ENCODE measurements around the gene TWNK. TPM values are rescaled to one million over a fixed set of nuclear protein-coding genes. Genes with fewer than 3 reads are reported as not detected.

The TWNK gene
- total and polyA plus RNA-seq, 9 of the 15 experiments (the other 6 are each of a cell fraction or from before 2014, with no cell fraction given), result 11.6 to 34.7 (median 17.4) TPM

GRCh38 chr10:101040061-101040460 is 52.7 kb downstream of the TWNK start:
- H3K27me3 ChIP-seq (ENCODE audit: control insufficient read depth in 2 of 2, insufficient read depth in 2 of 2, low read length in 2 of 2), result no peaks in the 10 kb centered on the region
- H2AFZ ChIP-seq (ENCODE audit: low read depth, low read length), result no peak overlapping the region
- no peak for FAIRE-seq
- H3K36me3 ChIP-seq (ENCODE audit: control insufficient read depth, insufficient read depth, low read length), result no peaks in the 10 kb centered on the region
- H4K20me1 ChIP-seq (replicated peaks; ENCODE audit: control insufficient read depth, insufficient read depth, low read length), result no peaks in the 10 kb centered on the region
- no peak for ATAC-seq
- H3K4me2 ChIP-seq (ENCODE audit: insufficient read depth, low read length), result no peak overlapping the region
- no peaks in the 10 kb centered on the region for H3K9me1 ChIP-seq (ENCODE audit: control insufficient read depth, insufficient read depth, low read length)
- in situ Hi-C loops (cut with MboI), result no loop called here
- ChIA-PET POLR2A (interaction anchor here (0.7 to 0.9 kb wide), 2 partner anchors 23 to 90 kb away, joined by 3 to 4 read pairs; no protein-coding TSS in a partner anchor), CTCF (ENCODE audit: low intra/inter-chr PET ratio) (interaction anchor here (3.7 kb wide), 1 partner anchor 27 kb away, joined by 37 read pairs; no protein-coding TSS in a partner anchor)
- peaks cover 9 to 14% of the 10 kb centered on the region in 2 experiments for H3K4me1 ChIP-seq (replicated peaks in 1 of 2; ENCODE audit: control insufficient read depth in 2 of 2, insufficient read depth in 2 of 2, low read length in 2 of 2)
- no peak overlapping the region for H3K4me3 ChIP-seq
- BruUV-seq (replicated peaks), result no TSS peak
- H3K79me2 ChIP-seq (ENCODE audit: control insufficient read depth, insufficient read depth, low read length), result no peaks in the 10 kb centered on the region
- H3K27ac ChIP-seq (ENCODE audit: extremely low read depth, low read depth, low read length), result no peak overlapping the region
- H3K9me3 ChIP-seq (replicated peaks; ENCODE audit: control insufficient read depth, insufficient read depth, low read depth, low read length), result no peaks in the 10 kb centered on the region
- H3K9ac ChIP-seq (ENCODE audit: insufficient read depth in 1 of 2, low read depth in 2 of 2, low read length in 2 of 2), result 0 out of 4 replicates have a peak overlapping the region, but pooled peaks of 1 of the 2 experiments have one; percentile 20
- 5% methylated on average over 3 of the region's 3 CpGs for WGBS (ENCODE audit: insufficient coverage, low coverage, missing lambda C conversion rate)
- DNase-seq (ENCODE audit: extremely low read depth in 1 of 4, low spot score in 3 of 4), result no peak
- intact Hi-C loops (cut with micrococcal nuclease), result loop anchor here (2.0 to 5.0 kb wide), 2 partner anchors 102 to 173 kb away; no protein-coding TSS in a partner anchor
- TF ChIP-seq, protein P1, sequence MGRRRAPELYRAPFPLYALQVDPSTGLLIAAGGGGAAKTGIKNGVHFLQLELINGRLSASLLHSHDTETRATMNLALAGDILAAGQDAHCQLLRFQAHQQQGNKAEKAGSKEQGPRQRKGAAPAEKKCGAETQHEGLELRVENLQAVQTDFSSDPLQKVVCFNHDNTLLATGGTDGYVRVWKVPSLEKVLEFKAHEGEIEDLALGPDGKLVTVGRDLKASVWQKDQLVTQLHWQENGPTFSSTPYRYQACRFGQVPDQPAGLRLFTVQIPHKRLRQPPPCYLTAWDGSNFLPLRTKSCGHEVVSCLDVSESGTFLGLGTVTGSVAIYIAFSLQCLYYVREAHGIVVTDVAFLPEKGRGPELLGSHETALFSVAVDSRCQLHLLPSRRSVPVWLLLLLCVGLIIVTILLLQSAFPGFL (CRISPR knock-in tag; IDR thresholded peaks at IDR 0.05), result no peak
- TF ChIP-seq, protein P2, sequence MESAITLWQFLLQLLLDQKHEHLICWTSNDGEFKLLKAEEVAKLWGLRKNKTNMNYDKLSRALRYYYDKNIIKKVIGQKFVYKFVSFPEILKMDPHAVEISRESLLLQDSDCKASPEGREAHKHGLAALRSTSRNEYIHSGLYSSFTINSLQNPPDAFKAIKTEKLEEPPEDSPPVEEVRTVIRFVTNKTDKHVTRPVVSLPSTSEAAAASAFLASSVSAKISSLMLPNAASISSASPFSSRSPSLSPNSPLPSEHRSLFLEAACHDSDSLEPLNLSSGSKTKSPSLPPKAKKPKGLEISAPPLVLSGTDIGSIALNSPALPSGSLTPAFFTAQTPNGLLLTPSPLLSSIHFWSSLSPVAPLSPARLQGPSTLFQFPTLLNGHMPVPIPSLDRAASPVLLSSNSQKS (CRISPR knock-in tag; IDR thresholded peaks at IDR 0.05), result no peak
- TF ChIP-seq PHF20 (IDR thresholded peaks at IDR 0.05; ENCODE audit: partially characterized antibody) (no peak), TAF7 (tag; IDR thresholded peaks at IDR 0.05) (no peak)
- TF ChIP-seq, protein P3, sequence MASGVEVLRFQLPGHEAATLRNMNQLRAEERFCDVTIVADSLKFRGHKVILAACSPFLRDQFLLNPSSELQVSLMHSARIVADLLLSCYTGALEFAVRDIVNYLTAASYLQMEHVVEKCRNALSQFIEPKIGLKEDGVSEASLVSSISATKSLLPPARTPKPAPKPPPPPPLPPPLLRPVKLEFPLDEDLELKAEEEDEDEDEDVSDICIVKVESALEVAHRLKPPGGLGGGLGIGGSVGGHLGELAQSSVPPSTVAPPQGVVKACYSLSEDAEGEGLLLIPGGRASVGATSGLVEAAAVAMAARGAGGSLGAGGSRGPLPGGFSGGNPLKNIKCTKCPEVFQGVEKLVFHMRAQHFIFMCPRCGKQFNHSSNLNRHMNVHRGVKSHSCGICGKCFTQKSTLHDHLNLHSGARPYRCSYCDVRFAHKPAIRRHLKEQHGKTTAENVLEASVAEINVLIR (CRISPR knock-in tag; IDR thresholded peaks at IDR 0.05), result no peak

Measured in K562 (cell line).